Measurements from ENCODE around the gene UGT1A9. TPM values are rescaled to one million over a fixed set of nuclear protein-coding genes. Genes with fewer than 3 reads are reported as not detected.

Gene UGT1A9
- polyA plus RNA-seq, 1 of the 3 experiments (the other 2 are of a cell fraction), result not detected

- Histone ChIP-seq H3K27me3 (ENCODE audit: insufficient read depth) (no peaks in the 10 kb centered on the region), H3K9me2 (no peaks in the 10 kb centered on the region), H3K36me3 (replicated peaks in 1 of 2; ENCODE audit: control insufficient read depth in 1 of 2, insufficient read depth in 2 of 2, low read length in 1 of 2) (no peaks in the 10 kb centered on the region), H3K4me2 (no peak overlapping the region), H3K4me1 (ENCODE audit: control insufficient read depth in 1 of 2, insufficient read depth in 2 of 2, low read depth in 1 of 2, low read length in 1 of 2) (no peaks in the 10 kb centered on the region), H3K4me3 (ENCODE audit: low read depth in 2 of 2, low read length in 1 of 2) (no peak overlapping the region), H3F3A (replicated peaks; ENCODE audit: insufficient read depth) (no peaks in the 10 kb centered on the region), H4K20me1 (ENCODE audit: insufficient read depth) (no peaks in the 10 kb centered on the region), H3K9me3 (no peaks in the 10 kb centered on the region), H3K27ac (ENCODE audit: low read depth in 2 of 2, low read length in 1 of 2) (no peak overlapping the region), H2AFZ (ENCODE audit: low read depth) (no peak overlapping the region), H3K79me2 (ENCODE audit: insufficient read depth) (no peaks in the 10 kb centered on the region), H3K9ac (no peak overlapping the region)
- CTCF ChIA-PET, result no interaction called here
- POLR2A ChIA-PET, result no interaction called here
- no peak for TF ChIP-seq RXRA (IDR thresholded peaks at IDR 0.05; ENCODE audit: borderline replicate concordance, low read depth)
- TF ChIP-seq FOXJ3 (CRISPR knock-in tag; IDR thresholded peaks at IDR 0.05), result no peak
- TF ChIP-seq REST (IDR thresholded peaks at IDR 0.05; ENCODE audit: low read depth, low read length), result no peak
- WGBS (ENCODE audit: low lambda C conversion rate), result 23% methylated on average over 3 of the region's 3 CpGs
- DNase-seq, result no peak
Measured at GRCh38 chr2:233689501-233689900, 17.8 kb downstream of the UGT1A9 start.

GRCh38 chr2:233690444-233690843 is 18.7 kb downstream of the UGT1A9 start:
- WGBS (ENCODE audit: low lambda C conversion rate), result 51% methylated on average over 4 of the region's 4 CpGs
- ChIA-PET CTCF (interaction anchor here (1.2 kb wide), 1 partner anchor 21 kb away, joined by 4 read pairs; no protein-coding TSS in a partner anchor), POLR2A (no interaction called here)
- Histone ChIP-seq H3K9me2 (no peaks in the 10 kb centered on the region), H3K27ac (ENCODE audit: low read depth in 2 of 2, low read length in 1 of 2) (no peak overlapping the region), H3K4me1 (ENCODE audit: control insufficient read depth in 1 of 2, insufficient read depth in 2 of 2, low read depth in 1 of 2, low read length in 1 of 2) (no peaks in the 10 kb centered on the region), H3K4me2 (no peak overlapping the region), H3K27me3 (ENCODE audit: insufficient read depth) (no peaks in the 10 kb centered on the region), H3K4me3 (ENCODE audit: low read depth in 2 of 2, low read length in 1 of 2) (no peak overlapping the region), H3F3A (replicated peaks; ENCODE audit: insufficient read depth) (no peaks in the 10 kb centered on the region), H3K79me2 (ENCODE audit: insufficient read depth) (no peaks in the 10 kb centered on the region), H3K9me3 (no peaks in the 10 kb centered on the region), H3K9ac (no peak overlapping the region), H4K20me1 (ENCODE audit: insufficient read depth) (no peaks in the 10 kb centered on the region), H2AFZ (ENCODE audit: low read depth) (no peak overlapping the region), H3K36me3 (replicated peaks in 1 of 2; ENCODE audit: control insufficient read depth in 1 of 2, insufficient read depth in 2 of 2, low read length in 1 of 2) (no peaks in the 10 kb centered on the region)
- DNase-seq, result no peak
- TF ChIP-seq GATA2 (CRISPR knock-in tag; IDR thresholded peaks at IDR 0.05) (no peak), EZH2phosphoT487 (IDR thresholded peaks at IDR 0.05; ENCODE audit: borderline replicate concordance, low read depth) (no peak), SIN3A (IDR thresholded peaks at IDR 0.05; ENCODE audit: borderline replicate concordance, low read depth, low read length) (no peak)
